ENCODE measurements around the gene POU2F1. TPM values are rescaled to one million over a fixed set of nuclear protein-coding genes. Genes with fewer than 3 reads are reported as not detected.

POU2F1 gene
- total RNA-seq, 4 donors from 2014 or later: 8.4 to 32.1 (median 17.5) TPM

DNA sequence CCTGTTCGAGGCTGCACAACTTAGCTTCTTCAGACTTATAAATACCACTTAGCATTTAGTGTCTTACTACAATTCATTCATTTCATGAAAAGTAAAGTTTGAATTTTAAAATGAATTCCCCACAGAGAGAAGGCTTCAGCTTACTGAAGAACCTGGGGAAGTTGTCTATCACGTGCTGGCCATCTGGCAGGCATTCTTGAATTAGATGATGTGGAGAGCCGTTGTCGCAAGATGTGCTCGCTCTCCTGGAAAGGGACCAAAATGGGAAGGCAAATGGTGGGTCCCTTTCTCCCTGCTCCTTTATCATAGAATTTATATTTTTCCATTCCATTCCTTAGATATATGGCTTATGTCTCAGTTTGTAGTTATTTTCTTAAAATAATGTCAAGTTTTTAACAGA lies 207.2 kb downstream of the POU2F1 start:
- no peak overlapping the region for H3K27ac ChIP-seq
- H3K36me3 ChIP-seq: no peaks in the 10 kb centered on the region
- no peak for DNase-seq (ENCODE audit: low spot score in 2 of 2)
- H3K27me3 ChIP-seq: no peaks in the 10 kb centered on the region
- H3K4me1 ChIP-seq: peaks cover 15% of the 10 kb centered on the region
- no peaks in the 10 kb centered on the region for H3K9me3 ChIP-seq
- TF ChIP-seq POLR2AphosphoS5 (IDR thresholded peaks at IDR 0.05) (no peak), EP300 (IDR thresholded peaks at IDR 0.05) (no peak), POLR2A (IDR thresholded peaks at IDR 0.05) (no peak)
- TF ChIP-seq, protein P1, sequence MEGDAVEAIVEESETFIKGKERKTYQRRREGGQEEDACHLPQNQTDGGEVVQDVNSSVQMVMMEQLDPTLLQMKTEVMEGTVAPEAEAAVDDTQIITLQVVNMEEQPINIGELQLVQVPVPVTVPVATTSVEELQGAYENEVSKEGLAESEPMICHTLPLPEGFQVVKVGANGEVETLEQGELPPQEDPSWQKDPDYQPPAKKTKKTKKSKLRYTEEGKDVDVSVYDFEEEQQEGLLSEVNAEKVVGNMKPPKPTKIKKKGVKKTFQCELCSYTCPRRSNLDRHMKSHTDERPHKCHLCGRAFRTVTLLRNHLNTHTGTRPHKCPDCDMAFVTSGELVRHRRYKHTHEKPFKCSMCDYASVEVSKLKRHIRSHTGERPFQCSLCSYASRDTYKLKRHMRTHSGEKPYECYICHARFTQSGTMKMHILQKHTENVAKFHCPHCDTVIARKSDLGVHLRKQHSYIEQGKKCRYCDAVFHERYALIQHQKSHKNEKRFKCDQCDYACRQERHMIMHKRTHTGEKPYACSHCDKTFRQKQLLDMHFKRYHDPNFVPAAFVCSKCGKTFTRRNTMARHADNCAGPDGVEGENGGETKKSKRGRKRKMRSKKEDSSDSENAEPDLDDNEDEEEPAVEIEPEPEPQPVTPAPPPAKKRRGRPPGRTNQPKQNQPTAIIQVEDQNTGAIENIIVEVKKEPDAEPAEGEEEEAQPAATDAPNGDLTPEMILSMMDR (IDR thresholded peaks at IDR 0.05): no peak
- no peak overlapping the region for H3K4me3 ChIP-seq
- WGBS: 62% methylated on average over 5 of the region's 5 CpGs

DNA sequence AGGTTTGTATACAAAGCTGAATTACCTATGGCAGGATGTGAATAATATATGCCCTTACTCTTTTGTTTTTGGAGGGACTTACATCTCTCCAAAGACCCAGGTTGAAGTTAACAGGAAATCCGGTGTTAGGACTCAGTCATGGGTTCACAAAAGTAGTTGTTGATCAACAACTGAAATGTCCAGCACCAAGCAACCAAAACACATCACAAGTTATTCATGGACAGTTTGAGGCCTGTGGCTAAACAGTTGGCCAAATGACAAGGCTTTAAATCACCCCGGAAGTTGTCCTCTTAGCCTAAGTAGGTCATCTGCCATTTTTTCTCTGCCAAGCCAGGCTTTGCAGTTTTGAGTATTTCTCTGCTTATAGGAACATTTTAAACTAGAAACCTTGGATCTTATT lies 207.7 kb downstream of the POU2F1 start:
- Histone ChIP-seq H3K4me1 (peaks cover 15% of the 10 kb centered on the region), H3K27me3 (no peaks in the 10 kb centered on the region), H3K9me3 (no peaks in the 10 kb centered on the region), H3K36me3 (no peaks in the 10 kb centered on the region), H3K27ac (no peak overlapping the region), H3K4me3 (no peak overlapping the region)
- WGBS: 53% methylated on average over 2 of the region's 2 CpGs
- DNase-seq (ENCODE audit: low spot score in 2 of 2): no peak
- TF ChIP-seq, protein P1 (IDR thresholded peaks at IDR 0.05): no peak
- TF ChIP-seq POLR2A (IDR thresholded peaks at IDR 0.05) (no peak), EP300 (IDR thresholded peaks at IDR 0.05) (no peak), POLR2AphosphoS5 (IDR thresholded peaks at IDR 0.05) (no peak)

DNA sequence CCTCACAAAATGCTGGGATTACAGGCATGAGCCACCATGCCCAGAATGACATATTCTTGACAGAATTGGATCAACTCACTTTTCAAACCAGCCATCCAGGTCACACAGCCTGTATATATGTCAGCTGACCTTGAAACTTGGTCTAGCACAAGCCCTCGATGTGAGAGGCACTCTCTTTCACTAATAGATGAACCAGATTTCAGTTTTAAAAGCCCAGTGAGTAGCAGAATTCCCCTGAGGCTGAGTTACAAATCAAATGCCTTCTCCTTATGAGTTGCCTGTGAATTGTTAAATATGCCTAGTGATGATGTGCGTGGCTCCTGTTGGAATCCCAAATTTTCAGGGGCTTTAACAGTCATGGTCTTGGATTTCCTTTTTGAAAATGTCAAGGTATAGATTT lies 208.9 kb downstream of the POU2F1 start:
- H3K27ac ChIP-seq: no peak overlapping the region
- H3K4me1 ChIP-seq: peaks cover 6% of the 10 kb centered on the region
- no peaks in the 10 kb centered on the region for H3K9me3 ChIP-seq
- TF ChIP-seq, protein P1 (IDR thresholded peaks at IDR 0.05): no peak
- TF ChIP-seq POLR2A (IDR thresholded peaks at IDR 0.05) (no peak), POLR2AphosphoS5 (IDR thresholded peaks at IDR 0.05) (no peak), EP300 (IDR thresholded peaks at IDR 0.05) (no peak)
- H3K4me3 ChIP-seq: no peak overlapping the region
- DNase-seq (ENCODE audit: low spot score in 2 of 2): no peak
- WGBS: 69% methylated on average over 2 of the region's 2 CpGs
- H3K36me3 ChIP-seq: no peaks in the 10 kb centered on the region
- H3K27me3 ChIP-seq: no peaks in the 10 kb centered on the region

DNA sequence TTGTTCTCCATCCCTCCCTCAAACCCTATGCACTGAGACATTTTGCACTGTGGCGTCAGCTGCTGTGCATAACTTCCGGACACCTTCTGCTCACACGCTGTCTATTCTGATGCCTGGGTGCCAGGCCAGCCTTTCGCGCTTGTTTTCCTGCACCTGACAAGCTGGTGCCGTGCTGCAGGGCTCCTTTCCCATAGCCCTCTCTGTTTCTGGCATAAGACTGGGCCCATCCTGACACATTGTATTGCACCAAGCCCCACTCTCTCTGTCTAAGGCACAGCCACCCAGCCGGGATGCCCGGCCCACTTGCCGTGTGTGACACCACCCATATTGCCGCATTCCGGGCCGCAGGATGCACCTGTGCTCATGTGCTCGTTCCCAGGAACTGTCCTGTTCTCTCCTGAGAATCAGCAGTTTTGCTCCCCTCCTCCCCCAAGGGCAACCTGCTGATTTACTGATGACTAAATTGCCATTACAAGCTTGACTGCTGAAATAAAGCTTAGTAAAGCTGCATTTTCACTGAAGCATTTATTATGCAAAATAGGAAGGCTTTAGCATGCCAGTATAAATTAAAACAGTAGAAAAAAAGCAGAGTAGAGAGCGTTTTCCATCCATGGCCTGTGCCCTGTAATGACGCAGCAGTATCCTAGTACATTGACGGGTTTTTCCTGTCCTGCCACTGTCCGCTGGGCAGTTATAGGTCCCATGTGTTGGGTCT lies 209.6 kb downstream of the POU2F1 start:
- H3K36me3 ChIP-seq: no peaks in the 10 kb centered on the region
- WGBS: 89% methylated on average over 17 of the region's 17 CpGs
- no peaks in the 10 kb centered on the region for H3K9me3 ChIP-seq
- DNase-seq (ENCODE audit: low spot score in 2 of 2): no peak
- H3K27ac ChIP-seq: no peak overlapping the region
- TF ChIP-seq POLR2A (IDR thresholded peaks at IDR 0.05): no peak
- no peak for TF ChIP-seq POLR2AphosphoS5 (IDR thresholded peaks at IDR 0.05)
- TF ChIP-seq, protein P1 (IDR thresholded peaks at IDR 0.05): no peak
- TF ChIP-seq EP300 (IDR thresholded peaks at IDR 0.05): no peak
- H3K4me1 ChIP-seq: peaks cover 6% of the 10 kb centered on the region
- no peak overlapping the region for H3K4me3 ChIP-seq
- H3K27me3 ChIP-seq: no peaks in the 10 kb centered on the region

DNA sequence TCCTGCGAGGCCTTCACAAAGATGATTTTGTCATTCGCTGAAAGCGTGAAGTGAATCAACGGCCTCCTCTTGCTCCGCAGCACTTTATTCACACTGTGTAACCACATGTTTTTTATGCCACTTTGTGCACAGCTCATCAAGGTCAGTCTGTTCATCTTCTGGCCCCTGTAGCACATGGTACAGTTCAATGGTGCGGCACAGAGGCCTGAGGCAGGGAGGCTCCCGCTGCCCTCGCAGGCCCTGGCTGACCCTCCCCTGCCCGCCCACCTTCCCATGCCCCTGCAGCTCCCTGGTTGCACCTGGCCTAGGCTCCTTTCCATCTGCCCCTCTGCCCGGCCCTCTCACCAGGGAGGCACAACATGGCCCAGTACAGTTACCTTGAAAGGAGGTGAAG lies 210.2 kb downstream of the POU2F1 start:
- no peak overlapping the region for H3K4me3 ChIP-seq
- H3K27me3 ChIP-seq: no peaks in the 10 kb centered on the region
- no peak overlapping the region for H3K27ac ChIP-seq
- DNase-seq (ENCODE audit: low spot score in 2 of 2): no peak
- no peaks in the 10 kb centered on the region for H3K9me3 ChIP-seq
- WGBS: 87% methylated on average over 10 of the region's 10 CpGs
- TF ChIP-seq EP300 (IDR thresholded peaks at IDR 0.05) (no peak), POLR2AphosphoS5 (IDR thresholded peaks at IDR 0.05) (no peak)
- TF ChIP-seq, protein P1 (IDR thresholded peaks at IDR 0.05): no peak
- H3K36me3 ChIP-seq: no peaks in the 10 kb centered on the region
- H3K4me1 ChIP-seq: peaks cover 6% of the 10 kb centered on the region

Data from suprapubic skin (tissue), 4 donors.